Measurements from ENCODE around the gene PRIMA1. TPM values are rescaled to one million over a fixed set of nuclear protein-coding genes. Genes with fewer than 3 reads are reported as not detected.

PRIMA1 gene
- polyA plus RNA-seq, 3 donors, result not detected

DNA sequence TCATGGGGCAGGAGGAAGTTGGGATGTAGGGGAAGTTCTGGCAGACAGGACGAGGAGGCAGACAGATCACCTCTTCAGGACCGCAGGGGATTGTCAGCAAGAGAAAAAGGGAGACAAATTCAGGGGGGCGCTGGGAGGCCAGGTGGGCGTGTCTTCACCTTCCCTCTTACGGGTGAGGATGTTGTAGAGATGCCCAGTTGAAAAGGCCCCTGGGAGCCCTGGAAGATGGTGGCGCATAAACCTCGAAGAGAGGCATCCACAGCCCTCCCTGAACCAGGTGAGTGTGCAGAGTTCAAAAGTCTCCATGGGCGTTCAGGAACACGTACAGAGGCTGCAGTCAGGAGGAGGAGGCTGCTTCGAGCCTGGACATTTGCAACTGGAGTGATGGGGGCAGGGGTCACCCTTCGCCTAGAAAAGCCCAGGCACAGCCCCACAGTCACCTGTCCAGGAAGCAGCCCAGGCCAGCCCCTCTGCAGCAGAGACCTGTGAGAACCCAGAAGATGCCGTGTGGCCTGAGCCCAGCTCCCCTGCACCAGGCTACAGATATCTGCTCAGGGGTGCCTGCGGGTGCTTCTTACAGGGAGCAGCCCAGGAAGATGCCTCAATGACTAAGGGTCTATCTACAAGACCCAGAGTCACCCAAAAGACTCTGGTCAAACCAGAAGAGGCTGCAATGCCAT is 74.4 kb downstream of the PRIMA1 start:
- Mint-ChIP-seq H3K36me3 (no peaks in the 10 kb centered on the region), H3K27ac (no peak overlapping the region), H3K9me3 (no peaks in the 10 kb centered on the region), H3K27me3 (ENCODE audit: low read depth in 3 of 3) (peaks cover 5 to 7% (median 7%) of the 10 kb centered on the region in 3 donors), H3K4me1 (no peaks in the 10 kb centered on the region), H3K4me3 (no peak overlapping the region)
- no peak for DNase-seq
- no peaks in the 10 kb centered on the region for H3K79me2 ChIP-seq (ENCODE audit: insufficient read depth, low read length)
- H3K4me2 ChIP-seq (replicated peaks; ENCODE audit: extremely low read depth, low read length, poor library complexity, severe bottlenecking), result no peak overlapping the region
- H3K27ac ChIP-seq (ENCODE audit: low read depth in 1 of 2, low read length in 2 of 2), result no peak overlapping the region
- no peak overlapping the region for H3K9ac ChIP-seq (ENCODE audit: insufficient read depth, low read length, poor library complexity, severe bottlenecking)
- H4K20me1 ChIP-seq (ENCODE audit: insufficient read depth, low read length), result no peaks in the 10 kb centered on the region
- no peaks in the 10 kb centered on the region for H3K9me3 ChIP-seq (replicated peaks in 1 of 2; ENCODE audit: control insufficient read depth in 1 of 2, insufficient read depth in 1 of 2, low read length in 2 of 2)
- intact Hi-C loops (cut with micrococcal nuclease), result no loop called here
- TF ChIP-seq, protein P1, sequence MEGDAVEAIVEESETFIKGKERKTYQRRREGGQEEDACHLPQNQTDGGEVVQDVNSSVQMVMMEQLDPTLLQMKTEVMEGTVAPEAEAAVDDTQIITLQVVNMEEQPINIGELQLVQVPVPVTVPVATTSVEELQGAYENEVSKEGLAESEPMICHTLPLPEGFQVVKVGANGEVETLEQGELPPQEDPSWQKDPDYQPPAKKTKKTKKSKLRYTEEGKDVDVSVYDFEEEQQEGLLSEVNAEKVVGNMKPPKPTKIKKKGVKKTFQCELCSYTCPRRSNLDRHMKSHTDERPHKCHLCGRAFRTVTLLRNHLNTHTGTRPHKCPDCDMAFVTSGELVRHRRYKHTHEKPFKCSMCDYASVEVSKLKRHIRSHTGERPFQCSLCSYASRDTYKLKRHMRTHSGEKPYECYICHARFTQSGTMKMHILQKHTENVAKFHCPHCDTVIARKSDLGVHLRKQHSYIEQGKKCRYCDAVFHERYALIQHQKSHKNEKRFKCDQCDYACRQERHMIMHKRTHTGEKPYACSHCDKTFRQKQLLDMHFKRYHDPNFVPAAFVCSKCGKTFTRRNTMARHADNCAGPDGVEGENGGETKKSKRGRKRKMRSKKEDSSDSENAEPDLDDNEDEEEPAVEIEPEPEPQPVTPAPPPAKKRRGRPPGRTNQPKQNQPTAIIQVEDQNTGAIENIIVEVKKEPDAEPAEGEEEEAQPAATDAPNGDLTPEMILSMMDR (IDR thresholded peaks at IDR 0.05), result no peak
- WGBS (ENCODE audit: insufficient coverage), result 79% methylated on average over 9 of the region's 13 CpGs
- H3K27me3 ChIP-seq (ENCODE audit: control insufficient read depth in 2 of 2, insufficient read depth in 2 of 2, low read length in 2 of 2), result no peaks in the 10 kb centered on the region
- no peak overlapping the region for H3K4me3 ChIP-seq (replicated peaks in 1 of 3; ENCODE audit: low read depth in 2 of 3, low read length in 3 of 3)
- no peaks in the 10 kb centered on the region for H3K36me3 ChIP-seq (replicated peaks in 1 of 2; ENCODE audit: control insufficient read depth in 1 of 2, insufficient read depth in 2 of 2, low read length in 2 of 2)
- no peak overlapping the region for H2AFZ ChIP-seq (ENCODE audit: insufficient read depth, low read depth, low read length, poor library complexity, severe bottlenecking)
- H3K4me1 ChIP-seq (ENCODE audit: control insufficient read depth in 1 of 2, insufficient read depth in 2 of 2, low read length in 2 of 2), result no peaks in the 10 kb centered on the region

DNA sequence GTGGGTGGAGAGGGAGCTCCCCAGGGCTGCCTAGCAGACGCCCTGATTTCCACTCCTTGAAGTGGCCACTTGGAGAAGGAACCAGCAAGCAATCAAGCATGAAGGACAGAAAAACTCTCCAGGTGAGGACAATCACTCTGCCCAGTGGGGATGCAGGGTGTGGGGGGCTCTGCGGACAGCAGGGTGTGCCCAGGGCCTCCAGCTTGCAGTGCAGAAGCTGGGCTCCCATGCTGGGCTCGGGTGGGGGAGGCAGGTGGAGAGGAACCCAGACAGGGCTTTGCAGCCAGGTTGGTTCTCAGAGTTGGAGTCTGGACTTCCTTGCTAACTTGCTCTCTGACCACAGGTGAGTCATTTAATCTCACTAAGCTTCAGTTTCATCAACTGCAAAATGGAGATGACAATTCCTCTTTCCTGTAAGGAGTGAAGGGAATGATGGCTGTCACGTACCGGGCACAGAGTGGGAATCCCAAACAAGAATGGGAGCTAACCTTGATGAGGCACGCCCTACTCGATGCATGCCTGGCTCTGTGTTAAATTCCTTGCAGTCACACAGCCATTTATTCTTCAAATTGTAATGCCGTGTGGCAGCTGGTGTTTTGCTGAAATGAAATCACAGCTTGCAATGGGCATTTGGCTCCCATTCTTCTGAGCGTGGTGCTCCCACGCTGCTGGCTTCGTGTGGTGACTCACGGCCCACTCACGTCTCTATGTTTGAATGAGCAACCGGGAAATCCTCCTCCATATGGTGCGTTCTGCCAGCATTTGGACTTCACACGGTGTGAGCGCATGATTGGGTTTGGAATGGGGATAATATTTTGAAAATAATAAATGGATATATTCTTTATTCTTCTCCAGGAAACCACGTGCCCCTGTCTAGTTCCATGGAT is 75.2 kb downstream of the PRIMA1 start:
- intact Hi-C loops (cut with micrococcal nuclease), result no loop called here
- no peaks in the 10 kb centered on the region for H3K9me3 ChIP-seq (replicated peaks in 1 of 2; ENCODE audit: control insufficient read depth in 1 of 2, insufficient read depth in 1 of 2, low read length in 2 of 2)
- H3K27ac Mint-ChIP-seq, result no peak overlapping the region
- no peak overlapping the region for H3K9ac ChIP-seq (ENCODE audit: insufficient read depth, low read length, poor library complexity, severe bottlenecking)
- TF ChIP-seq, protein P1 (IDR thresholded peaks at IDR 0.05), result no peak
- H3K4me1 Mint-ChIP-seq, result no peaks in the 10 kb centered on the region
- H3K27me3 ChIP-seq (ENCODE audit: control insufficient read depth in 2 of 2, insufficient read depth in 2 of 2, low read length in 2 of 2), result no peaks in the 10 kb centered on the region
- no peak for DNase-seq
- no peak overlapping the region for H3K4me2 ChIP-seq (replicated peaks; ENCODE audit: extremely low read depth, low read length, poor library complexity, severe bottlenecking)
- H3K9me3 Mint-ChIP-seq, result no peaks in the 10 kb centered on the region
- no peaks in the 10 kb centered on the region for H4K20me1 ChIP-seq (ENCODE audit: insufficient read depth, low read length)
- 85% methylated on average over 8 of the region's 18 CpGs for WGBS (ENCODE audit: insufficient coverage)
- no peaks in the 10 kb centered on the region for H3K36me3 Mint-ChIP-seq
- H3K4me3 ChIP-seq (replicated peaks in 1 of 3; ENCODE audit: low read depth in 2 of 3, low read length in 3 of 3), result no peak overlapping the region
- no peaks in the 10 kb centered on the region for H3K36me3 ChIP-seq (replicated peaks in 1 of 2; ENCODE audit: control insufficient read depth in 1 of 2, insufficient read depth in 2 of 2, low read length in 2 of 2)
- no peaks in the 10 kb centered on the region for H3K4me1 ChIP-seq (ENCODE audit: control insufficient read depth in 1 of 2, insufficient read depth in 2 of 2, low read length in 2 of 2)
- peaks cover 5 to 7% (median 7%) of the 10 kb centered on the region in 3 donors for H3K27me3 Mint-ChIP-seq (ENCODE audit: low read depth in 3 of 3)
- H3K4me3 Mint-ChIP-seq, result no peak overlapping the region
- H2AFZ ChIP-seq (ENCODE audit: insufficient read depth, low read depth, low read length, poor library complexity, severe bottlenecking), result no peak overlapping the region
- H3K27ac ChIP-seq (ENCODE audit: low read depth in 1 of 2, low read length in 2 of 2), result no peak overlapping the region
- no peaks in the 10 kb centered on the region for H3K79me2 ChIP-seq (ENCODE audit: insufficient read depth, low read length)
